A673 (cell line): ENCODE results near the gene ADORA2B. TPM values are rescaled to one million over a fixed set of nuclear protein-coding genes. Genes with fewer than 3 reads are reported as not detected.

Experiments
- BruUV-seq: library from RNA; stranded (reverse); fragments of 400-500 nt; replicated peaks from 2 replicates; lab custom pipeline; 2021; lab: Mats Ljungman, UMichigan
- CTCF ChIA-PET: fragments of 300-600 bp; sonication (Branson Sonifier 250); formaldehyde crosslinking; loops from one replicate; lab custom pipeline; 2022; ENCODE audit warnings: antibody characterized with exemption; lab: Charles Lee
- POLR2A ChIA-PET: fragments of 300-600 bp; sonication (Branson Sonifier 250); formaldehyde crosslinking; loops from one replicate; lab custom pipeline; 2022; ENCODE audit warnings: antibody characterized with exemption; ENCODE audit not compliant: low non-redundant PET; lab: Charles Lee
- DNase-seq: peaks from one replicate; pipeline ENCODE4 v3.0.0-alpha.2; 2015; ENCODE audit warnings: low spot score
- H3K27ac ChIP-seq: fragments of 200-600 bp; sonication (generic); 2 replicates; pipeline ENCODE4 v1.5.1; 2016; ENCODE audit warnings: mixed run types, low read depth, mild to moderate bottlenecking, mixed read lengths, antibody characterized with exemption, low read length; ENCODE audit not compliant: poor library complexity, severe bottlenecking
- H3K27me3 ChIP-seq: fragments of 200-600 bp; sonication (generic); replicated peaks from 2 replicates; pipeline ENCODE4 v1.6.1; 2017; ENCODE audit warnings: mixed run types, low read depth, mild to moderate bottlenecking, mixed read lengths, antibody characterized with exemption, low read length; ENCODE audit not compliant: insufficient read depth, poor library complexity
- H3K36me3 ChIP-seq: fragments of 200-600 bp; sonication (generic); 2 replicates; pipeline ENCODE4 v1.6.1; 2016; ENCODE audit warnings: mixed run types, mild to moderate bottlenecking, mixed read lengths, antibody characterized with exemption, low read length; ENCODE audit not compliant: insufficient read depth, poor library complexity, severe bottlenecking
- H3K4me1 ChIP-seq: fragments of 200-600 bp; sonication (generic); 2 replicates; pipeline ENCODE4 v1.6.1; 2017; ENCODE audit warnings: mixed run types, mild to moderate bottlenecking, mixed read lengths, antibody characterized with exemption, low read length; ENCODE audit not compliant: insufficient read depth, poor library complexity, severe bottlenecking
- H3K4me3 ChIP-seq: fragments of 200-600 bp; sonication (generic); 2 replicates; pipeline ENCODE4 v1.5.1; 2016; ENCODE audit warnings: low read depth, mixed run types, mild to moderate bottlenecking, mixed read lengths, low read length; ENCODE audit not compliant: poor library complexity, severe bottlenecking
- H3K9me3 ChIP-seq: fragments of 200-600 bp; sonication (generic); 2 replicates; pipeline ENCODE4 v1.6.1; 2016; ENCODE audit warnings: mixed run types, low read depth, mild to moderate bottlenecking, mixed read lengths, antibody characterized with exemption, low read length; ENCODE audit not compliant: poor library complexity, severe bottlenecking
- EZH2 ChIP-seq: fragments of 200-600 bp; sonication (generic); IDR thresholded peaks from 2 replicates; pipeline ENCODE4 v1.6.1; 2017; ENCODE audit warnings: borderline replicate concordance, low read depth, mild to moderate bottlenecking, mixed read lengths, antibody characterized with exemption, low read length; ENCODE audit not compliant: poor library complexity, severe bottlenecking
- intact Hi-C: fragments of 100-400 bp; cut with micrococcal nuclease; formaldehyde crosslinking; loops from one replicate; pipeline ENCODE4 v1.10.0; 2022; ENCODE audit not compliant: unreplicated experiment
- total RNA-seq: library from RNA; stranded (reverse); gene quantifications from 2 replicates; pipeline ENCODE4 v1.2.3, GENCODE V29; 2021
- TF ChIP-seq, protein P1 (sequence below): fragments of 300-800, 200-600 bp; sonication (generic); conservative IDR thresholded peaks from 2 replicates; pipeline ENCODE4 v1.5.1; 2017; ENCODE audit warnings: low read depth, mild to moderate bottlenecking, antibody characterized with exemption, low read length, moderate library complexity, mixed read lengths

ADORA2B gene
- total RNA-seq, 1 experiment from 2014 or later, result 3.9 TPM

DNA sequence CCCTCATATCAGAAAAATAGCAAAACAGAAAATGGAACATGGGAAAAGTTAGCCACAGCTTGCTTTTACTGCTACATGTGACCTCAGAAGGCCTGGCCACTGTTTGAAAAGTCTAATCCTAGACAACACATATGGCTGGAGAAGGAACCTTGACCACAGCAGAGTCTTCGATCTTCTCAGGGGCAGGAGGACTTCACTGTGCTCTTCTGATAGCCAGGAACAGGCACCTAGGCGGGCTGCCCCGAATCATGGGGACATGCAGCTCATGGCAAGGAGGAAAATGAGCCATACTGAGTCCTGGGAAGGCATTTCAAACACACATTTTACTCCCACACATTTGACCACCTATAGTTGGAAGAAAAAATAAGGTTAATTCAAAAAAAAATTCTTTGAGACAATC, 31.1 kb upstream of the ADORA2B start:
- BruUV-seq, result no TSS peak

DNA sequence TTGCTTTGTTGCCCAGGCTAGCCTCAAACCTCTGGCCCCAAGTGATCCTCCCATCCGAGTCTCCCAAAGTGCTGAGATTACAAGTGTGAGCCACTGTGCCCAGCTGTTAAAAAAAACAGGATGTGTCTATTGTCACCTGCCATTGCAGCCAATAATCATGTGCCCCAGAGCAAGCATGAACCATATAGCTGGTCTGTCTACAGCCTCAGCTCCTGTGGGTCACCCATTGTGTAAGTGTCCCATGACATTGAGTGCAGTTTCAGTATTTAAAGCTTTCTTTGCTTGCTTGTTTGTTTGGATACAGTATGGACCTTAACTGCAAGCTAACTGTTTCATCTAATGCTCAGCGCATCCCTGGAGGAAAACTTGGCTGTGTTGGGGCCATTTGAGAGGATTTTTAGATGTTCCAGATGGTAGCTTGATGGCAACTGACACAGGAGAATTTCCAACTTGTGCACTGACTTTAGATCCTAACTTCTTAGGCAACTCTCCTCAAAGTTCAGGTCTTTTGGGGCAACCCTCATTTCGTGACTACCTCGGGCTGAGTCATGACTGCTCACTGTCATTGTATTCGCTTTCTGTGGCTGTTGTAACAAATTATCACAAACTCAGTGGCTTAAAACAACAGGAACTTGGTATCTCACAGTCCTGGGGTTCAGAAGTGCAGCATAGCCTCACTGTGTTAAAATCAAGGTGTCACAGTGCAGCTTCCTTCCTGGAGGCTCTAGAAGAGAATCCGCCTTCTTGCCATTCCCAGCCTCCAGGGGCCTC, 30.3 kb upstream of the ADORA2B start:
- POLR2A ChIA-PET, result no interaction called here
- Histone ChIP-seq H3K9me3 (no peaks in the 10 kb centered on the region), H3K27me3 (no peaks in the 10 kb centered on the region), H3K4me3 (no peak overlapping the region), H3K4me1 (no peaks in the 10 kb centered on the region), H3K27ac (no peak overlapping the region), H3K36me3 (no peaks in the 10 kb centered on the region)
- BruUV-seq, result no TSS peak
- TF ChIP-seq, protein P1, sequence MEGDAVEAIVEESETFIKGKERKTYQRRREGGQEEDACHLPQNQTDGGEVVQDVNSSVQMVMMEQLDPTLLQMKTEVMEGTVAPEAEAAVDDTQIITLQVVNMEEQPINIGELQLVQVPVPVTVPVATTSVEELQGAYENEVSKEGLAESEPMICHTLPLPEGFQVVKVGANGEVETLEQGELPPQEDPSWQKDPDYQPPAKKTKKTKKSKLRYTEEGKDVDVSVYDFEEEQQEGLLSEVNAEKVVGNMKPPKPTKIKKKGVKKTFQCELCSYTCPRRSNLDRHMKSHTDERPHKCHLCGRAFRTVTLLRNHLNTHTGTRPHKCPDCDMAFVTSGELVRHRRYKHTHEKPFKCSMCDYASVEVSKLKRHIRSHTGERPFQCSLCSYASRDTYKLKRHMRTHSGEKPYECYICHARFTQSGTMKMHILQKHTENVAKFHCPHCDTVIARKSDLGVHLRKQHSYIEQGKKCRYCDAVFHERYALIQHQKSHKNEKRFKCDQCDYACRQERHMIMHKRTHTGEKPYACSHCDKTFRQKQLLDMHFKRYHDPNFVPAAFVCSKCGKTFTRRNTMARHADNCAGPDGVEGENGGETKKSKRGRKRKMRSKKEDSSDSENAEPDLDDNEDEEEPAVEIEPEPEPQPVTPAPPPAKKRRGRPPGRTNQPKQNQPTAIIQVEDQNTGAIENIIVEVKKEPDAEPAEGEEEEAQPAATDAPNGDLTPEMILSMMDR, result no peak
- TF ChIP-seq EZH2, result no peak
- CTCF ChIA-PET, result no interaction called here
- DNase-seq, result no peak
- intact Hi-C loops, result no loop called here

More for the DNA sequence above, 31.1 kb upstream of the ADORA2B start:
- intact Hi-C loops, result no loop called here
- DNase-seq, result no peak
- no peak overlapping the region for H3K4me3 ChIP-seq
- H3K27me3 ChIP-seq, result no peaks in the 10 kb centered on the region
- no peaks in the 10 kb centered on the region for H3K36me3 ChIP-seq
- CTCF ChIA-PET, result no interaction called here
- H3K27ac ChIP-seq, result no peak overlapping the region
- H3K4me1 ChIP-seq, result no peaks in the 10 kb centered on the region
- no peaks in the 10 kb centered on the region for H3K9me3 ChIP-seq
- TF ChIP-seq, protein P1, result no peak
- no peak for TF ChIP-seq EZH2
- POLR2A ChIA-PET, result no interaction called here

DNA sequence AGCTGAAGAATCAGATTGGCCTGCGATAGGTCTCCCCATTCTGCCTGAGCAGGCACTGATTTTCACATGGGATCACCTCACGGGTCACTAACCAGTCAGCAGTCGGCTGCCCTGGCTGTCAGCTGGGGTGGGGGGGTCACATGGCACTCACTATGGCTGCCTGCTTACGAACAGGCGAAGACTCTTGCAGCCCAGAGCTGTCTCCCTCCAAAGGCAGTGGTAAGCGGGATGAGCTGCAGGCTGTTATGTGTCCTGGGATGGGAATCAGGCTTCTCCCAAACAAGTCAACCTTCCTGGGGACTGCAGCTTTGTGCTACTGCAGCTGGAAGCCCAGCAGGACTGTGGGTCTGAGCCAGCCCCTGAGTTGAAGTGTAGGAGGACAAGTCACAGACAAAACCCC, 29.0 kb upstream of the ADORA2B start:
- Histone ChIP-seq H3K36me3 (no peaks in the 10 kb centered on the region), H3K27me3 (no peaks in the 10 kb centered on the region), H3K4me3 (no peak overlapping the region), H3K4me1 (no peaks in the 10 kb centered on the region), H3K27ac (no peak overlapping the region), H3K9me3 (no peaks in the 10 kb centered on the region)
- DNase-seq, result no peak
- BruUV-seq, result no TSS peak
- TF ChIP-seq, protein P1, result no peak
- TF ChIP-seq EZH2, result no peak
- intact Hi-C loops, result no loop called here
- POLR2A ChIA-PET, result interaction anchor here (0.5 kb wide), 1 partner anchor 62 kb away, joined by 8 read pairs; no protein-coding TSS in a partner anchor
- CTCF ChIA-PET, result no interaction called here
